Liver (tissue), 9 donors: Measurements from ENCODE around the gene UGT3A1. TPM values are rescaled to one million over a fixed set of nuclear protein-coding genes. Genes with fewer than 3 reads are reported as not detected.

ENCODE experiments used
- DNase-seq: peaks from one replicate; pipeline ENCODE4 v3.0.0-alpha.2; 2017; ENCODE audit warnings: low spot score
- H3K27ac ChIP-seq, 2 donors: one replicate each; pipeline ENCODE4 v1.7.0; 2013; ENCODE audit warnings: inconsistent platforms in 2 of 2, low read length in 2 of 2, control low read depth in 1 of 2, low read depth in 1 of 2, mild to moderate bottlenecking in 1 of 2
- H3K27me3 ChIP-seq, 4 donors: one replicate each; pipeline versions ENCODE4 v1.6.1 to v1.7.0; 2013; ENCODE audit warnings: low read length in 3 of 4, inconsistent platforms in 1 of 4, mild to moderate bottlenecking in 1 of 4, moderate library complexity in 1 of 4; ENCODE audit not compliant: control insufficient read depth in 4 of 4, insufficient read depth in 4 of 4
- H3K36me3 ChIP-seq, 4 donors: one replicate each; pipeline versions ENCODE4 v1.6.1 to v1.7.0; 2013; ENCODE audit warnings: low read length in 3 of 4, mild to moderate bottlenecking in 3 of 4, low read depth in 1 of 4, moderate library complexity in 1 of 4; ENCODE audit not compliant: control insufficient read depth in 4 of 4, insufficient read depth in 3 of 4
- H3K4me1 ChIP-seq, 4 donors: one replicate each; pipeline versions ENCODE4 v1.6.1 to v1.7.0; 2013; ENCODE audit warnings: low read length in 3 of 4, mild to moderate bottlenecking in 3 of 4, moderate library complexity in 1 of 4; ENCODE audit not compliant: control insufficient read depth in 4 of 4, insufficient read depth in 4 of 4
- H3K4me3 ChIP-seq, 3 donors: one replicate each; pipeline versions ENCODE4 v1.6.1 to v1.7.0; 2013; ENCODE audit warnings: low read length in 3 of 3, control low read depth in 1 of 3, low read depth in 1 of 3, mild to moderate bottlenecking in 1 of 3
- H3K9ac ChIP-seq, 2 donors: one replicate each; pipeline ENCODE4 v1.7.0; 2013; ENCODE audit warnings: low read length in 2 of 2, mild to moderate bottlenecking in 2 of 2, moderate library complexity in 2 of 2, control low read depth in 1 of 2, low read depth in 1 of 2
- H3K9me3 ChIP-seq, 4 donors: one replicate each; pipeline versions ENCODE4 v1.6.1 to v1.7.0; 2013; ENCODE audit warnings: low read length in 3 of 4; ENCODE audit not compliant: control insufficient read depth in 4 of 4
- CTCF ChIP-seq: fragments of 150-350 bp; IDR thresholded peaks from 2 replicates; pipeline ENCODE4 v1.5.1; 2017; ENCODE audit warnings: improper control_type of control experiment, low read depth, low read length; ENCODE audit not compliant: missing input control
- EGR1 ChIP-seq, 2 donors: IDR thresholded peaks; 2 replicates each; pipeline ENCODE4 v1.6.1; 2016 to 2018; ENCODE audit warnings: antibody characterized with exemption in 2 of 2, low read depth in 2 of 2
- FOXA1 ChIP-seq: IDR thresholded peaks from 2 replicates; pipeline ENCODE4 v1.6.1; 2016; ENCODE audit warnings: antibody characterized with exemption
- FOXA2 ChIP-seq: IDR thresholded peaks from 2 replicates; pipeline ENCODE4 v1.6.1; 2016; ENCODE audit warnings: antibody characterized with exemption
- GABPA ChIP-seq, 2 donors: IDR thresholded peaks in 1 of 2; conservative IDR thresholded peaks in 1 of 2; 2 replicates each; pipeline ENCODE4 v1.6.1; 2016; ENCODE audit warnings: antibody characterized with exemption in 2 of 2, mild to moderate bottlenecking in 1 of 2, moderate library complexity in 1 of 2
- HNF4A ChIP-seq, 2 donors: conservative IDR thresholded peaks; 2 replicates each; pipeline ENCODE4 v1.6.1; 2016; ENCODE audit warnings: antibody characterized with exemption in 2 of 2, mild to moderate bottlenecking in 2 of 2
- HNF4G ChIP-seq: IDR thresholded peaks from 2 replicates; pipeline ENCODE4 v1.6.1; 2016; ENCODE audit warnings: antibody characterized with exemption
- JUND ChIP-seq, 2 donors: IDR thresholded peaks; 2 replicates each; pipeline ENCODE4 v1.6.1; 2016; ENCODE audit warnings: antibody characterized with exemption in 2 of 2
- MAX ChIP-seq: IDR thresholded peaks from 2 replicates; pipeline ENCODE4 v1.6.1; 2016; ENCODE audit warnings: antibody characterized with exemption
- NR2F2 ChIP-seq: IDR thresholded peaks from 2 replicates; pipeline ENCODE4 v1.6.1; 2016; ENCODE audit warnings: antibody characterized with exemption
- RAD21 ChIP-seq, 2 donors: IDR thresholded peaks; 2 replicates each; pipeline ENCODE4 v1.6.1; 2016; ENCODE audit warnings: antibody characterized with exemption in 2 of 2, mild to moderate bottlenecking in 2 of 2
- REST ChIP-seq: IDR thresholded peaks from 2 replicates; pipeline ENCODE4 v1.6.1; 2016; ENCODE audit warnings: antibody characterized with exemption, mild to moderate bottlenecking
- RXRA ChIP-seq, 2 donors: IDR thresholded peaks; 2 replicates each; pipeline ENCODE4 v1.6.1; 2017 to 2018; ENCODE audit warnings: antibody characterized with exemption in 2 of 2, mild to moderate bottlenecking in 1 of 2
- SP1 ChIP-seq: IDR thresholded peaks from 2 replicates; pipeline ENCODE4 v1.6.1; 2018; ENCODE audit warnings: antibody characterized with exemption, mild to moderate bottlenecking
- TAF1 ChIP-seq: conservative IDR thresholded peaks from 2 replicates; pipeline ENCODE4 v1.6.1; 2016; ENCODE audit warnings: antibody characterized with exemption, mild to moderate bottlenecking
- YY1 ChIP-seq: IDR thresholded peaks from 2 replicates; pipeline ENCODE4 v1.6.1; 2016; ENCODE audit warnings: antibody characterized with exemption, mild to moderate bottlenecking
- polyA plus RNA-seq, 2 donors: library from polyadenylated mRNA; stranded (reverse) in 1 of 2; unstranded in 1 of 2; fragments of 200-250 nt in 1 of 2; fragments of >200 nt in 1 of 2; fragmentation: Nextera tagmentation in 1 of 2; extraction: Ambion mirVana in 1 of 2; gene quantifications; one replicate each; pipeline versions ENCODE4 v1.2.1 to v1.2.3, GENCODE V29; 2013 to 2015
- total RNA-seq, 2 donors: library from RNA; depleted of rRNA; stranded (reverse); fragments of >200 nt; gene quantifications; one replicate each; pipeline ENCODE4 v1.2.3, GENCODE V29; 2014
- TF ChIP-seq, protein P1 (sequence below): IDR thresholded peaks from 2 replicates; pipeline ENCODE4 v1.6.1; 2016; ENCODE audit warnings: antibody characterized with exemption
- TF ChIP-seq, protein P2 (sequence below): IDR thresholded peaks from 2 replicates; pipeline ENCODE4 v1.6.1; 2016; ENCODE audit warnings: antibody characterized with exemption
- donor health status: healthy.
- donor health status: healthy.
- donor health status: healthy.
- donor health status: healthy.
- donor health status: healthy.

Gene UGT3A1
- total and polyA plus RNA-seq, 4 donors = 0.28 to 60.6 (median 21.0) TPM

GRCh38 chr5:36033486-36033885, 42.3 kb upstream of the UGT3A1 start (continued):
- no peak for TF ChIP-seq HNF4G
- no peak for TF ChIP-seq JUND (IDR thresholded peaks at IDR 0.05)

DNA sequence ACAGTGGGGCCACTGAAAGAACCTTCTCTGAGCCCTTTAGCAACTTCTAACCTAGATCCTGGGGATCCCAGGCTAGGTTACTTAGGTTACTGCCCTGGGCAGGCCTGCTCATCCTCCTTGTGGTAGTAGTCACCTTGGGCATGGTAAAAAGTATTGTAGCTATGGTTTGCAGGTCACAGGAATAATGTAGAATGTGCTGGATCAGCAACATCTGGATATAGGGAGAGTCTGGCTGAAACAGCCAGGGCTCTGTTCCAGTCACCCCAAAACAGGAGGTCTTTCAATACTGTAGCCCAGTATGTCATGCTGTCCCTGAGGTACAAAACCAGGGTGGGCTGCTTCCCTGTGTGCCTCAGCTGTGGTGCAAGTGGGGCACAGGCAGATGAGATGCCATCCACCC, 41.9 kb upstream of the UGT3A1 start:
- no peak overlapping the region for H3K27ac ChIP-seq
- H3K9me3 ChIP-seq = no peaks in the 10 kb centered on the region
- H3K4me3 ChIP-seq = no peak overlapping the region
- DNase-seq = no peak
- H3K36me3 ChIP-seq = no peaks in the 10 kb centered on the region
- no peaks in the 10 kb centered on the region for H3K4me1 ChIP-seq
- TF ChIP-seq FOXA1 = no peak
- TF ChIP-seq RAD21 (IDR thresholded peaks at IDR 0.05) = no peak
- TF ChIP-seq, protein P1, sequence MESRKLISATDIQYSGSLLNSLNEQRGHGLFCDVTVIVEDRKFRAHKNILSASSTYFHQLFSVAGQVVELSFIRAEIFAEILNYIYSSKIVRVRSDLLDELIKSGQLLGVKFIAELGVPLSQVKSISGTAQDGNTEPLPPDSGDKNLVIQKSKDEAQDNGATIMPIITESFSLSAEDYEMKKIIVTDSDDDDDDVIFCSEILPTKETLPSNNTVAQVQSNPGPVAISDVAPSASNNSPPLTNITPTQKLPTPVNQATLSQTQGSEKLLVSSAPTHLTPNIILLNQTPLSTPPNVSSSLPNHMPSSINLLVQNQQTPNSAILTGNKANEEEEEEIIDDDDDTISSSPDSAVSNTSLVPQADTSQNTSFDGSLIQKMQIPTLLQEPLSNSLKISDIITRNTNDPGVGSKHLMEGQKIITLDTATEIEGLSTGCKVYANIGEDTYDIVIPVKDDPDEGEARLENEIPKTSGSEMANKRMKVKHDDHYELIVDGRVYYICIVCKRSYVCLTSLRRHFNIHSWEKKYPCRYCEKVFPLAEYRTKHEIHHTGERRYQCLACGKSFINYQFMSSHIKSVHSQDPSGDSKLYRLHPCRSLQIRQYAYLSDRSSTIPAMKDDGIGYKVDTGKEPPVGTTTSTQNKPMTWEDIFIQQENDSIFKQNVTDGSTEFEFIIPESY = no peak
- TF ChIP-seq TAF1 = no peak
- no peak for TF ChIP-seq HNF4G
- TF ChIP-seq EGR1 (IDR thresholded peaks at IDR 0.05; ENCODE audit: low read depth in 2 of 2) = no peak
- TF ChIP-seq NR2F2 = no peak
- no peak for TF ChIP-seq RXRA (IDR thresholded peaks at IDR 0.05)
- TF ChIP-seq, protein P2, sequence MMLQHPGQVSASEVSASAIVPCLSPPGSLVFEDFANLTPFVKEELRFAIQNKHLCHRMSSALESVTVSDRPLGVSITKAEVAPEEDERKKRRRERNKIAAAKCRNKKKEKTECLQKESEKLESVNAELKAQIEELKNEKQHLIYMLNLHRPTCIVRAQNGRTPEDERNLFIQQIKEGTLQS = no peak
- no peak for TF ChIP-seq YY1
- TF ChIP-seq REST = no peak
- TF ChIP-seq MAX = no peak
- TF ChIP-seq GABPA (IDR thresholded peaks at IDR 0.05 in 1 of 2, conservative IDR thresholded peaks at IDR 0.05 in 1 of 2) = no peak
- TF ChIP-seq CTCF = no peak
- TF ChIP-seq FOXA2 = no peak
- TF ChIP-seq HNF4A (conservative IDR thresholded peaks at IDR 0.05) = no peak
- TF ChIP-seq SP1 = no peak
- H3K27me3 ChIP-seq = no peaks in the 10 kb centered on the region
- no peak overlapping the region for H3K9ac ChIP-seq
